ENCODE measurements around the gene FBXW7.

Gene FBXW7

DNA sequence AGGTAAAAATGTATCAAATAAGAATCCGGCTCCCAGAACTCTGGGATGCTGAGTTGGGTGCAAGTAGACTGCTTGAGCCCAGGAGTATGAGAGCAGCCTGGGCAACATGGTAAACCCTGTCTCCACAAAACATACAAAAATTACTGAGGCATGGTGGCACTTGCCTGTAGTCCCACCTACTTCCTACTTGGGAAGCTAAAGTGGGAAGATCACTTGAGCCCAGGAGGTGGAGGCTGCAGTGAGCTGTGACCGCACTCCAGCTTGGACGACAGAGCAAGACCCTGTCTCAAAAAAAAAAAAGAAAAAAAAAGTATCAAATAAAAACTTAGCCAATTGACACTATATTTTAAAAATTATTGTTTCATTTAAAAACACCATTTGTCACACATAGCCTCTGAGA lies 84.4 kb downstream of the FBXW7 start:
- no peak overlapping the region for H3K4me3 ChIP-seq (ENCODE audit: low read depth, low read length)
- ChIA-PET CTCF (interaction anchor here (0.6 to 6.1 kb wide), 8 partner anchors 7 to 284 kb away, joined by 3 to 52 read pairs (median 5); no protein-coding TSS in a partner anchor), POLR2A (no interaction called here)
- no peak for DNase-seq (ENCODE audit: low read depth, low spot score)
- TF ChIP-seq, protein P1, sequence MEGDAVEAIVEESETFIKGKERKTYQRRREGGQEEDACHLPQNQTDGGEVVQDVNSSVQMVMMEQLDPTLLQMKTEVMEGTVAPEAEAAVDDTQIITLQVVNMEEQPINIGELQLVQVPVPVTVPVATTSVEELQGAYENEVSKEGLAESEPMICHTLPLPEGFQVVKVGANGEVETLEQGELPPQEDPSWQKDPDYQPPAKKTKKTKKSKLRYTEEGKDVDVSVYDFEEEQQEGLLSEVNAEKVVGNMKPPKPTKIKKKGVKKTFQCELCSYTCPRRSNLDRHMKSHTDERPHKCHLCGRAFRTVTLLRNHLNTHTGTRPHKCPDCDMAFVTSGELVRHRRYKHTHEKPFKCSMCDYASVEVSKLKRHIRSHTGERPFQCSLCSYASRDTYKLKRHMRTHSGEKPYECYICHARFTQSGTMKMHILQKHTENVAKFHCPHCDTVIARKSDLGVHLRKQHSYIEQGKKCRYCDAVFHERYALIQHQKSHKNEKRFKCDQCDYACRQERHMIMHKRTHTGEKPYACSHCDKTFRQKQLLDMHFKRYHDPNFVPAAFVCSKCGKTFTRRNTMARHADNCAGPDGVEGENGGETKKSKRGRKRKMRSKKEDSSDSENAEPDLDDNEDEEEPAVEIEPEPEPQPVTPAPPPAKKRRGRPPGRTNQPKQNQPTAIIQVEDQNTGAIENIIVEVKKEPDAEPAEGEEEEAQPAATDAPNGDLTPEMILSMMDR (IDR thresholded peaks at IDR 0.05; ENCODE audit: insufficient read depth, low read length, missing control alignments) = no peak

DNA sequence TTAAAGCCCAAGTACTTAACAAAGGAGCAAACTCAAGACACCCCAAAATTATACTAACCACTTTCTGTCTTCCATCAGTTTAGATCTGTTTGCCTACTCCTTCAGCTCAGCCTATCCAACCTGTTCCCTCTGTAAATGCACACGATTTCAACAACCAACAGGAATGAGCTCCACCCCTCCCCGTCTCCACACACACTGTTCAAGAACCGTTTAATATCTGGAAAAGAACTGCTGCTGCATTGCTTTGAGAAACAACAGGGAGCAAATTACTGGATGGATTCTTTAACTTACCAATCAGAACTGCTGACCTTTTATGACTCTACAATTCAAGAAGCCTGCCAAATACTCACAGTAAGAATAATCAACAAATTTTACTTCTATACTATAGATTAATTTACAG lies 87.0 kb downstream of the FBXW7 start:
- no peak overlapping the region for H3K4me3 ChIP-seq (ENCODE audit: low read depth, low read length)
- ChIA-PET POLR2A (no interaction called here), CTCF (interaction anchor here (0.9 to 6.1 kb wide), 4 partner anchors 50 to 286 kb away, joined by 3 to 52 read pairs (median 4); no protein-coding TSS in a partner anchor)
- no peak for DNase-seq (ENCODE audit: low read depth, low spot score)
- TF ChIP-seq, protein P1 (IDR thresholded peaks at IDR 0.05; ENCODE audit: insufficient read depth, low read length, missing control alignments) = no peak

DNA sequence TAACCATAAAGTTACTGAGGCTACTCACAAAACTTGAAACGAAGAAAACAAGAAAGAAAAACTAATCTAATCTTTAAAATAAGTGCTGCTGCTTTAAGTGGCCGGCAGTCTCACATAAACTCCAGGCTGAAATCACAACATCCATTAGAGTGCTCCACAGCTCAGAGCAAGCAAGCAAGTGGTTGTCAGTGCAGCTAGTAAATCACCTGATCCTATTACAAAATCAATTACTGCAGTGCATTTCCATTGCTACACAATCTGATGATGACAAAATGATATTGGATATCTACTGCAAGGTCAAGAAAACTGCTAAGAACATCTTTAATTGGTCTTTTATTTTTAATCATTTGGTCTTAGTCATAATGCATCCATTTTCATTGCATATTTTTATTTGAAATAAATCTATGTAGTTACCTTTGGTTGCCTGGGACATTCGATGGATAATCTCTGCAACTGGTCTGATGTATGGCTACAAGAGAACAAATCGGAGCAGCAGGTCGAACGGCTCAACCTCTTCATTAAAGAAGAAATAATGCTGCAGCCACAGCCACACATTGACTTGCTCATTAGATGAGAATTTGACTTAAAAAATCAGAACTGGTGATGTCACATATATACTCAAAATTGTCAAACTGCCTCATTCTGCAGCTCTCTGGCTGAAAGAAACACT lies 87.7 kb downstream of the FBXW7 start:
- TF ChIP-seq, protein P1 (IDR thresholded peaks at IDR 0.05; ENCODE audit: insufficient read depth, low read length, missing control alignments) = no peak
- no peak for DNase-seq (ENCODE audit: low read depth, low spot score)
- no peak overlapping the region for H3K4me3 ChIP-seq (ENCODE audit: low read depth, low read length)
- ChIA-PET POLR2A (no interaction called here), CTCF (interaction anchor here (1.0 to 6.1 kb wide), 3 partner anchors 39 to 193 kb away, joined by 3 to 52 read pairs (median 6); no protein-coding TSS in a partner anchor)

DNA sequence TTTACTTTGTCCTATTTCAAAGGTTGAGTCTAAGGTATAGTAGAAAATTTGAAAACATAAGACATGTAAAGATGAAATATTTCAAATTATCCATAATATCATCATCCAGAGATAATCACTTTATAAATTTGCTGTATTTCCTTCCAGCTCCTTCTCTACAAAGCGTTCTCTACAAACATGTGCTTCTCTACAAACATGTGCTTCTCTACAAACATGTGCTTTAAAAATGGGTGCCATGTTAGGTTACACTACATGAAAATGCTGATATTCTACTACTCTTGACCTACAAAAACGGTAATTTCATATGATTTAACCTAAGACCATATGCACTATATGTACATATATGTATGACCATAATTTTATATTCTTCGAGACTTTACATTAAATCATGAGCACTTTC lies 92.0 kb downstream of the FBXW7 start:
- ChIA-PET POLR2A (no interaction called here), CTCF (interaction anchor here (0.9 to 1.7 kb wide), 2 partner anchors 9 to 11 kb away, joined by 4 to 8 read pairs; no protein-coding TSS in a partner anchor)
- DNase-seq (ENCODE audit: low read depth, low spot score) = no peak
- TF ChIP-seq, protein P1 (IDR thresholded peaks at IDR 0.05; ENCODE audit: insufficient read depth, low read length, missing control alignments) = no peak
- no peak overlapping the region for H3K4me3 ChIP-seq (ENCODE audit: low read depth, low read length)

DNA sequence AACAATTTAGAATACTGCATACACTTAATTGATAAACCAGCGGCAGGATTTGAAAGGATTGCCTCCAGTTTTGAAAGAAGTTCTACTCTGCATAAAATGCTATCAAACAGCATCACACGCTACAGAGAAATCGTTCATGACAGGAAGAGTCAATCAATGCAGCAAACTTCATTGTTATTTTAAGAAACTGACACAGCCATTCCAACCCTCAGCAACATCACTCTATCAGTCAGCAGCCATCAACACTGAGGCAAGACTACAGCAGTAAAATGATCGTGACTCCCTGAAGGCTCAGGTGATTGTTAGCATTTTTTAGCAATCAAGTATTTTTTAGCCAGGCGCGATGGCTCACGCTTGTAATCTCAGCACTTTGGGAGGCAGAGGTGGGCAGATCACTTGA lies 98.3 kb downstream of the FBXW7 start:
- ChIA-PET POLR2A (no interaction called here), CTCF (interaction anchor here (1.5 kb wide), 1 partner anchor 17 kb away, joined by 9 read pairs; no protein-coding TSS in a partner anchor)
- H3K4me3 ChIP-seq (ENCODE audit: low read depth, low read length) = no peak overlapping the region
- DNase-seq (ENCODE audit: low read depth, low spot score) = no peak
- TF ChIP-seq, protein P1 (IDR thresholded peaks at IDR 0.05; ENCODE audit: insufficient read depth, low read length, missing control alignments) = no peak

DNA sequence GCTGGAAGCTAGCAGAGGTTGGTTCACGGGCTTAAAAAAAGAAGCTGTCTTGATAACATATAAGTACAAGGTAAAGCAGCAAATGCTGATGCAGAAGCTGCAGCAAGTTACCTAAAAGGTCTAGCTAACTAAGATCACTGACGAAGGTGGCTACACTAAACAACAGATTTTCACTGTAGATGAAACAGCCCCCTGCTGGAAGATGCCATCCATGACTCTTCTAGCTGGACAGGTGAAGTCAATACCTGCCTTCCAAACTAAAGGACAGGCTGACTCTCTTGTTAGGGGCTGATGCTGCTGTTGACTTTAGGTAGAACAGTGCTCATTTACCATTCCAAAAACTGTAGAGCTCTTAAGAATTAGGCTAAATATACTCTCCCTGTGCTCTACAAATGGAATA lies 99.5 kb downstream of the FBXW7 start:
- no peak for DNase-seq (ENCODE audit: low read depth, low spot score)
- no peak overlapping the region for H3K4me3 ChIP-seq (ENCODE audit: low read depth, low read length)
- POLR2A ChIA-PET = no interaction called here
- CTCF ChIA-PET = interaction anchor here (1.0 to 1.5 kb wide), 4 partner anchors 14 to 65 kb away, joined by 3 to 9 read pairs (median 5); no protein-coding TSS in a partner anchor
- TF ChIP-seq, protein P1 (IDR thresholded peaks at IDR 0.05; ENCODE audit: insufficient read depth, low read length, missing control alignments) = no peak

Measured in AG04449 (cell line).